ENCODE measurements around the gene MTTP.

The MTTP gene

GRCh38 chr4:99669084-99669483, 94.5 kb downstream of the MTTP start:
- no peak for DNase-seq (ENCODE audit: low read depth in 2 of 2, low spot score in 1 of 2)

- DNase-seq (ENCODE audit: low read depth in 2 of 2, low spot score in 1 of 2) = no peak
Measured at GRCh38 chr4:99670409-99671073, 95.9 kb downstream of the MTTP start.

Data from stimulated activated CD8-positive, alpha-beta memory T cell treated with anti-CD3 and anti-CD28 coated beads, Interleukin-4, amount 100 ng/mL, for 4 hours (primary cell).